HepG2 (cell line): ENCODE data around the gene DOK7. TPM values are rescaled to one million over a fixed set of nuclear protein-coding genes. Genes with fewer than 3 reads are reported as not detected.

ENCODE experiments used
- ATAC-seq: fragments of 200-7000 bp; cut with Tn5 transposase; 3 replicates; pipeline ENCODE4 v1.9.1; 2020; ENCODE audit warnings: mild to moderate bottlenecking, moderate library complexity
- BruUV-seq: library from RNA; stranded (reverse); fragments of 400-500 nt; replicated peaks from 2 replicates; lab custom pipeline; 2021; lab: Mats Ljungman, UMichigan
- CTCF ChIA-PET: fragments of 300-600 bp; formaldehyde crosslinking; extraction: SDS; loops from one replicate; lab custom pipeline; 2021; ENCODE audit warnings: low total read pairs, inconsistent platforms, low intra/inter-chr PET ratio; lab: Yijun Ruan, JAX
- POLR2A ChIA-PET: fragments of 350-600 bp; sonication (Branson Sonifier 250); formaldehyde crosslinking; loops from one replicate; lab custom pipeline; 2020; ENCODE audit warnings: antibody characterized with exemption, inconsistent platforms; lab: Yijun Ruan, JAX
- DNase-seq: peaks from one replicate; pipeline ENCODE4 v3.0.0-alpha.2; 2015; ENCODE audit warnings: low spot score
- FAIRE-seq: peaks from 3 replicates; lab custom pipeline; 2011; peaks lifted over from hg19 to GRCh38; lab: Jason Lieb, UNC
- H2AFZ ChIP-seq: one replicate; pipeline ENCODE4 v1.6.1; 2011; ENCODE audit warnings: low read length, inconsistent platforms
- H3K27ac ChIP-seq: fragments of 300-600 bp; 3 replicates; pipeline ENCODE4 v1.8.0; 2011; ENCODE audit warnings: mixed run types, mild to moderate bottlenecking, mixed read lengths, low read length, inconsistent platforms; ENCODE audit not compliant: insufficient read depth; ENCODE audit errors: extremely low read length
- H3K27me3 ChIP-seq, 2 experiments: fragments of 200-600 bp in 1 of 2; 2 replicates in 1 of 2; 3 replicates in 1 of 2; pipeline versions ENCODE4 v1.6.0 to v1.8.0; 2011; ENCODE audit warnings: low read length in 2 of 2, mild to moderate bottlenecking in 2 of 2, moderate library complexity in 2 of 2, inconsistent platforms in 1 of 2; ENCODE audit not compliant: insufficient read depth in 2 of 2, control insufficient read depth in 1 of 2
- H3K36me3 ChIP-seq, 2 experiments: fragments of 200-600 bp in 1 of 2; replicated peaks in 1 of 2; 2 replicates in 1 of 2; 3 replicates in 1 of 2; pipeline versions ENCODE4 v1.5.1 to v1.8.0; 2011; ENCODE audit warnings: low read length in 2 of 2, inconsistent platforms in 1 of 2; ENCODE audit not compliant: insufficient read depth in 2 of 2, control insufficient read depth in 1 of 2
- H3K4me1 ChIP-seq: 2 replicates; pipeline ENCODE4 v1.5.1; 2012; ENCODE audit warnings: low read length, inconsistent platforms; ENCODE audit not compliant: insufficient read depth
- H3K4me2 ChIP-seq: 2 replicates; pipeline ENCODE4 v1.6.0; 2011; ENCODE audit warnings: low read depth, low read length, inconsistent platforms
- H3K4me3 ChIP-seq, 3 experiments: fragments of 200-600 bp in 1 of 3; sonication (generic), shearing (Covaris generic) in 1 of 3; replicated peaks in 1 of 3; 2 replicates each; pipeline ENCODE4 v1.5.1; 2011 to 2016; ENCODE audit warnings: low read length in 3 of 3, inconsistent platforms in 2 of 3, low read depth in 2 of 3, mild to moderate bottlenecking in 2 of 3, control low read depth in 1 of 3, mixed read lengths in 1 of 3; ENCODE audit not compliant: insufficient read depth in 1 of 3
- H3K79me2 ChIP-seq: one replicate; pipeline ENCODE4 v1.6.1; 2011; ENCODE audit warnings: low read length, inconsistent platforms; ENCODE audit not compliant: insufficient read depth
- H3K9ac ChIP-seq: 2 replicates; pipeline ENCODE4 v1.6.0; 2011; ENCODE audit warnings: mild to moderate bottlenecking, low read depth, low read length, inconsistent platforms; ENCODE audit not compliant: insufficient read depth
- H3K9me3 ChIP-seq: 2 replicates; pipeline ENCODE4 v1.5.1; 2012; ENCODE audit warnings: mild to moderate bottlenecking, low read length
- H4K20me1 ChIP-seq: 2 replicates; pipeline ENCODE4 v1.6.0; 2011; ENCODE audit warnings: inconsistent platforms, mild to moderate bottlenecking, low read length, moderate library complexity; ENCODE audit not compliant: insufficient read depth
- NKX3-1 ChIP-seq: sonication (generic); formaldehyde crosslinking; IDR thresholded peaks from 2 replicates; pipeline ENCODE4 v1.5.0; 2020; ENCODE audit warnings: missing genetic modification reagents
- SRF ChIP-seq: IDR thresholded peaks from 2 replicates; pipeline ENCODE4 v1.6.1; 2011; ENCODE audit warnings: mild to moderate bottlenecking, low read depth, low read length, moderate library complexity
- WGBS: methylation state at CpG from one replicate; pipeline ENCODE4 v1.1.6; 2017; ENCODE audit warnings: low lambda C conversion rate; 5-methylcytosine and 5-hydroxymethylcytosine counted together
- in situ Hi-C: cut with HindIII; loops from 2 replicates; pipeline ENCODE4 v1.10.0; 2017; ENCODE audit warnings: low pct_unique_long_range_greater_than_20kb; ENCODE audit not compliant: extremely low pct_ligation_motif_present
- intact Hi-C: fragments of 100-400 bp; cut with micrococcal nuclease; formaldehyde crosslinking; loops from one replicate; pipeline ENCODE4 v1.10.0; 2022; ENCODE audit not compliant: unreplicated experiment
- polyA plus RNA-seq, 8 experiments: library from polyadenylated mRNA; depleted of rRNA in 3 of 8; stranded (reverse) in 7 of 8; unstranded in 1 of 8; fragments of >200 nt; fragmentation: Illumina TruSeq in 4 of 8; extraction: Trizol in 4 of 8; gene quantifications; 2 replicates each; pipeline versions ENCODE4 v1.2.1 to v1.2.3, GENCODE V29; 2011 to 2016; ENCODE audit warnings: low read depth in 4 of 8, missing spikeins in 1 of 8, mixed read lengths in 1 of 8; ENCODE audit not compliant: insufficient read depth in 1 of 8
- total RNA-seq, 5 experiments: library from RNA; depleted of rRNA; stranded (reverse); fragments of >200 nt; fragmentation: Illumina TruSeq; extraction: Trizol; gene quantifications; 2 replicates each; pipeline ENCODE4 v1.2.3, GENCODE V29; 2016; ENCODE audit warnings: low read depth in 1 of 5
- TF ChIP-seq, protein P1 (sequence below), 2 experiments: fragments of 450-650 bp in 1 of 2; sonication (generic) in 1 of 2; formaldehyde crosslinking in 1 of 2; IDR thresholded peaks; 2 replicates each; pipeline versions ENCODE4 v1.6.1 to v1.8.0; 2016 to 2022; ENCODE audit warnings: antibody characterized with exemption in 1 of 2, mild to moderate bottlenecking in 1 of 2, missing genetic modification reagents in 1 of 2
- TF ChIP-seq, protein P2 (sequence below): sonication (generic); formaldehyde crosslinking; IDR thresholded peaks from 2 replicates; pipeline ENCODE4 v1.5.0; 2020; ENCODE audit warnings: mild to moderate bottlenecking, missing genetic modification reagents, moderate library complexity

Gene DOK7
- total and polyA plus RNA-seq, 2 of the 13 experiments (the other 11 are each of a cell fraction or from before 2014, with no cell fraction given), result 0.03 to 0.07 TPM

DNA sequence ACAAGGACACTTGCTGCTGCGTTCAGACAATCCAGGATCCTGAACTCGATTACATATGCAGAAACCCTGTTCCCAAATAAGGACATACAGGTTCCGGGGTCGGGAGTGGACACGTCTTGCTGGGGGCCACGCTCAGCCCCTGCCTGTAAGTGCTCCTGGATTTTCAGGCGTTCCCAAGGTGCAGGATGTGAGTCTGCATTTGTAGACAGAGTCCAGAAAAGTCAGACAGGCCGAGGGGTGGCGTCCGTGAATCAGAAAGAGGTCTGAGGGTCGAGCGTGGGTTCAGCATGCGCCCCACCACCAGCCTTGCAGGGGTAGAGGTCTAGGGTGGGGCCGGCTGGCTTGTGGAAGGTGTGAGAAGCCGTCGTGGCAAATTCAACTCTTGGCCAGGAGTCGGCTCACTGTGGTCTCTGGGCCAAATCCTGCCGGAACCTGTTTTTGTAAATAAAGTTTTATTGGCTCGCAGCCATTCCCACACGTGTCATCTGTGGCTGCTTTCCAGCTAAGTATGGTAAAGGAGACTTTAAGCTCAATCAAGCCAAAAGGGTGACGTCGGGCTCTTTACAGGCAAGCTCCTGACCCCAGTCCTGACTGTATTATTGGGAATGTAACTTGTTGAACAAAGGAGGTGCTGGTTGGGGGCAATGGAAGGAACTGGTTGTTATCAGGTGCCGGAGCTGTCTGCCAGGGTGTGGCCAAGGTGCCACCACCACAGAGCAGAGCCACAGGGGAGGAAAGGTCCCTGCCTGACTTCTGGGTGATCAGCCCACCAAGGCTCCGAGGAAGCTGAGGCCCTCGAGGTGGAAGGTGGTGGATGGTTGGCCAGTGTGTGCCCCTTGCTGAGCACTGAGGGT is 7.4 kb downstream of the DOK7 start:
- ChIA-PET POLR2A (no interaction called here), CTCF (no interaction called here)
- no TSS peak for BruUV-seq
- H3K4me1 ChIP-seq, result peaks cover 12% of the 10 kb centered on the region; the same call in 1 of the 2 replicates
- in situ Hi-C loops, result no loop called here
- WGBS, result 19% methylated on average over 20 of the region's 25 CpGs
- no peak overlapping the region for H2AFZ ChIP-seq
- TF ChIP-seq, protein P1, sequence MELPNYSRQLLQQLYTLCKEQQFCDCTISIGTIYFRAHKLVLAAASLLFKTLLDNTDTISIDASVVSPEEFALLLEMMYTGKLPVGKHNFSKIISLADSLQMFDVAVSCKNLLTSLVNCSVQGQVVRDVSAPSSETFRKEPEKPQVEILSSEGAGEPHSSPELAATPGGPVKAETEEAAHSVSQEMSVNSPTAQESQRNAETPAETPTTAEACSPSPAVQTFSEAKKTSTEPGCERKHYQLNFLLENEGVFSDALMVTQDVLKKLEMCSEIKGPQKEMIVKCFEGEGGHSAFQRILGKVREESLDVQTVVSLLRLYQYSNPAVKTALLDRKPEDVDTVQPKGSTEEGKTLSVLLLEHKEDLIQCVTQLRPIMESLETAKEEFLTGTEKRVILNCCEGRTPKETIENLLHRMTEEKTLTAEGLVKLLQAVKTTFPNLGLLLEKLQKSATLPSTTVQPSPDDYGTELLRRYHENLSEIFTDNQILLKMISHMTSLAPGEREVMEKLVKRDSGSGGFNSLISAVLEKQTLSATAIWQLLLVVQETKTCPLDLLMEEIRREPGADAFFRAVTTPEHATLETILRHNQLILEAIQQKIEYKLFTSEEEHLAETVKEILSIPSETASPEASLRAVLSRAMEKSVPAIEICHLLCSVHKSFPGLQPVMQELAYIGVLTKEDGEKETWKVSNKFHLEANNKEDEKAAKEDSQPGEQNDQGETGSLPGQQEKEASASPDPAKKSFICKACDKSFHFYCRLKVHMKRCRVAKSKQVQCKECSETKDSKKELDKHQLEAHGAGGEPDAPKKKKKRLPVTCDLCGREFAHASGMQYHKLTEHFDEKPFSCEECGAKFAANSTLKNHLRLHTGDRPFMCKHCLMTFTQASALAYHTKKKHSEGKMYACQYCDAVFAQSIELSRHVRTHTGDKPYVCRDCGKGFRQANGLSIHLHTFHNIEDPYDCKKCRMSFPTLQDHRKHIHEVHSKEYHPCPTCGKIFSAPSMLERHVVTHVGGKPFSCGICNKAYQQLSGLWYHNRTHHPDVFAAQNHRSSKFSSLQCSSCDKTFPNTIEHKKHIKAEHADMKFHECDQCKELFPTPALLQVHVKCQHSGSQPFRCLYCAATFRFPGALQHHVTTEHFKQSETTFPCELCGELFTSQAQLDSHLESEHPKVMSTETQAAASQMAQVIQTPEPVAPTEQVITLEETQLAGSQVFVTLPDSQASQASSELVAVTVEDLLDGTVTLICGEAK (IDR thresholded peaks at IDR 0.05), result peak; percentile 67
- TF ChIP-seq, protein P1 (CRISPR knock-in tag; IDR thresholded peaks at IDR 0.05), result peak; percentile 99
- TF ChIP-seq NKX3-1 (CRISPR knock-in tag) (no peak), SRF (peak; percentile 52; the same call in 1 of the 2 replicates)
- TF ChIP-seq, protein P2, sequence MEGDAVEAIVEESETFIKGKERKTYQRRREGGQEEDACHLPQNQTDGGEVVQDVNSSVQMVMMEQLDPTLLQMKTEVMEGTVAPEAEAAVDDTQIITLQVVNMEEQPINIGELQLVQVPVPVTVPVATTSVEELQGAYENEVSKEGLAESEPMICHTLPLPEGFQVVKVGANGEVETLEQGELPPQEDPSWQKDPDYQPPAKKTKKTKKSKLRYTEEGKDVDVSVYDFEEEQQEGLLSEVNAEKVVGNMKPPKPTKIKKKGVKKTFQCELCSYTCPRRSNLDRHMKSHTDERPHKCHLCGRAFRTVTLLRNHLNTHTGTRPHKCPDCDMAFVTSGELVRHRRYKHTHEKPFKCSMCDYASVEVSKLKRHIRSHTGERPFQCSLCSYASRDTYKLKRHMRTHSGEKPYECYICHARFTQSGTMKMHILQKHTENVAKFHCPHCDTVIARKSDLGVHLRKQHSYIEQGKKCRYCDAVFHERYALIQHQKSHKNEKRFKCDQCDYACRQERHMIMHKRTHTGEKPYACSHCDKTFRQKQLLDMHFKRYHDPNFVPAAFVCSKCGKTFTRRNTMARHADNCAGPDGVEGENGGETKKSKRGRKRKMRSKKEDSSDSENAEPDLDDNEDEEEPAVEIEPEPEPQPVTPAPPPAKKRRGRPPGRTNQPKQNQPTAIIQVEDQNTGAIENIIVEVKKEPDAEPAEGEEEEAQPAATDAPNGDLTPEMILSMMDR, result 0 out of 2 replicates have a peak, but pooled peaks have one; percentile 21
- intact Hi-C loops, result no loop called here
- DNase-seq (no peak), ATAC-seq (no peak), FAIRE-seq (no peak)
- H3K79me2 ChIP-seq, result no peaks in the 10 kb centered on the region
- no peak overlapping the region for H3K9ac ChIP-seq
- H3K36me3 ChIP-seq, result no peaks in the 10 kb centered on the region
- peaks cover 18 to 59% of the 10 kb centered on the region in 2 experiments for H3K27me3 ChIP-seq
- H4K20me1 ChIP-seq, result no peaks in the 10 kb centered on the region
- H3K4me3 ChIP-seq, result no peak overlapping the region; a peak in 1 of 6 replicates
- no peak overlapping the region for H3K27ac ChIP-seq
- H3K4me2 ChIP-seq, result peak overlapping the region; percentile 13; the same call in 1 of the 2 replicates
- no peaks in the 10 kb centered on the region for H3K9me3 ChIP-seq
